Endothelial cell of umbilical vein (primary cell): Measurements from ENCODE around the gene TAF4B. TPM values are rescaled to one million over a fixed set of nuclear protein-coding genes. Genes with fewer than 3 reads are reported as not detected.

Experiments
- BruUV-seq: library from RNA; stranded (reverse); fragments of 400-500 nt; replicated peaks from 2 replicates; lab custom pipeline; 2021; lab: Mats Ljungman, UMichigan
- CTCF ChIA-PET: fragments of 300-600, 350-600 bp; sonication (Branson Sonifier 250); formaldehyde crosslinking; loops from one replicate; lab custom pipeline; 2021; ENCODE audit warnings: antibody characterized with exemption, inconsistent platforms; lab: Charles Lee
- POLR2A ChIA-PET: fragments of 300-600, 350-600 bp; sonication (Branson Sonifier 250); formaldehyde crosslinking; loops from one replicate; lab custom pipeline; 2021; ENCODE audit warnings: antibody characterized with exemption, inconsistent platforms; lab: Charles Lee
- DNase-seq: peaks from one replicate; pipeline ENCODE4 v3.0.0-alpha.2; 2011; ENCODE audit warnings: low read depth, low spot score
- FAIRE-seq: peaks from 2 replicates; lab custom pipeline; 2011; peaks lifted over from hg19 to GRCh38; lab: Jason Lieb, UNC
- H2AFZ ChIP-seq: 2 replicates; pipeline ENCODE4 v1.6.0; 2012; ENCODE audit warnings: low read depth, low read length, control low read depth, inconsistent platforms
- H3K27ac ChIP-seq: 2 replicates; pipeline ENCODE4 v1.5.1; 2011; ENCODE audit warnings: low read depth, mild to moderate bottlenecking, control low read depth, low read length, moderate library complexity; ENCODE audit not compliant: insufficient read depth
- H3K27me3 ChIP-seq, 2 experiments: 2 replicates each; pipeline versions ENCODE4 v1.6.0 to v1.6.1; 2011; ENCODE audit warnings: low read length in 2 of 2, mixed read lengths in 1 of 2; ENCODE audit not compliant: control insufficient read depth in 2 of 2, insufficient read depth in 2 of 2
- H3K36me3 ChIP-seq, 2 experiments: 2 replicates in 1 of 2; 3 replicates in 1 of 2; pipeline ENCODE4 v1.5.1; 2011; ENCODE audit warnings: low read length in 2 of 2, mild to moderate bottlenecking in 1 of 2, moderate library complexity in 1 of 2; ENCODE audit not compliant: control insufficient read depth in 2 of 2, insufficient read depth in 2 of 2; ENCODE audit errors: extremely low read depth in 1 of 2
- H3K4me1 ChIP-seq: 3 replicates; pipeline ENCODE4 v1.5.1; 2011; ENCODE audit warnings: mild to moderate bottlenecking, low read length; ENCODE audit not compliant: control insufficient read depth, insufficient read depth; ENCODE audit errors: extremely low read depth
- H3K4me2 ChIP-seq: 2 replicates; pipeline ENCODE4 v1.6.1; 2011; ENCODE audit warnings: low read length, control low read depth, mixed read lengths; ENCODE audit not compliant: insufficient read depth
- H3K4me3 ChIP-seq, 3 experiments: fragments of 200-600 bp in 1 of 3; sonication (generic), shearing (Covaris generic) in 1 of 3; replicated peaks in 1 of 3; 2 replicates each; pipeline ENCODE4 v1.5.1; 2011 to 2016; ENCODE audit warnings: control low read depth in 3 of 3, low read length in 3 of 3, mild to moderate bottlenecking in 2 of 3, inconsistent platforms in 1 of 3, low read depth in 1 of 3, moderate library complexity in 1 of 3; ENCODE audit not compliant: insufficient read depth in 1 of 3
- H3K79me2 ChIP-seq: 2 replicates; pipeline ENCODE4 v1.6.0; 2012; ENCODE audit warnings: low read length, inconsistent platforms; ENCODE audit not compliant: control insufficient read depth, insufficient read depth
- H3K9ac ChIP-seq: replicated peaks from 2 replicates; pipeline ENCODE3; 2011; ENCODE audit warnings: low read length, control low read depth; ENCODE audit not compliant: insufficient read depth; ENCODE audit errors: extremely low read depth
- H3K9me1 ChIP-seq: replicated peaks from 3 replicates; pipeline ENCODE4 v1.6.0; 2011; ENCODE audit warnings: mild to moderate bottlenecking, low read length; ENCODE audit not compliant: control insufficient read depth, insufficient read depth; ENCODE audit errors: extremely low read depth
- H3K9me3 ChIP-seq: replicated peaks from 2 replicates; pipeline ENCODE4 v1.5.1; 2012; ENCODE audit warnings: low read length, inconsistent platforms; ENCODE audit not compliant: control insufficient read depth, insufficient read depth
- H4K20me1 ChIP-seq: replicated peaks from 2 replicates; pipeline ENCODE3; 2011; ENCODE audit warnings: mild to moderate bottlenecking, low read length; ENCODE audit not compliant: control insufficient read depth, insufficient read depth; ENCODE audit errors: extremely low read depth
- CTCF ChIP-seq, 2 donors: IDR thresholded peaks; 1 replicate in 1 of 2; 2 replicates in 1 of 2; pipeline ENCODE4 v1.5.1; 2011; ENCODE audit warnings: low read length in 2 of 2, mild to moderate bottlenecking in 2 of 2, moderate library complexity in 2 of 2, control low read depth in 1 of 2, inconsistent platforms in 1 of 2, low read depth in 1 of 2; ENCODE audit not compliant: insufficient read depth in 1 of 2; ENCODE audit errors: extremely low read depth in 1 of 2
- EZH2 ChIP-seq: IDR thresholded peaks from 2 replicates; pipeline ENCODE4 v1.6.1; 2012; ENCODE audit warnings: borderline replicate concordance, low read depth, mild to moderate bottlenecking, moderate library complexity, low read length, inconsistent platforms; ENCODE audit not compliant: severe bottlenecking
- FOS ChIP-seq: IDR thresholded peaks from 2 replicates; pipeline ENCODE4 v1.6.1; 2011; ENCODE audit warnings: mild to moderate bottlenecking, low read length, moderate library complexity, borderline replicate concordance; ENCODE audit not compliant: insufficient read depth
- GATA2 ChIP-seq: IDR thresholded peaks from 2 replicates; pipeline ENCODE4 v1.7.0; 2011; ENCODE audit warnings: low read depth, mild to moderate bottlenecking, moderate library complexity, mixed read lengths, low read length; ENCODE audit not compliant: insufficient read length, insufficient read depth
- MAX ChIP-seq: IDR thresholded peaks from 2 replicates; pipeline ENCODE4 v1.6.1; 2011; ENCODE audit not compliant: insufficient read depth, insufficient read length
- MYC ChIP-seq: IDR thresholded peaks from one replicate; pipeline ENCODE4 v1.6.1; 2011; ENCODE audit warnings: mild to moderate bottlenecking, low read depth, low read length
- POLR2A ChIP-seq: IDR thresholded peaks from 2 replicates; pipeline ENCODE4 v1.6.1; 2012; ENCODE audit warnings: low read depth, mild to moderate bottlenecking, control low read depth, low read length
- POLR2AphosphoS5 ChIP-seq: IDR thresholded peaks from 2 replicates; pipeline ENCODE4 v1.6.1; 2012; ENCODE audit warnings: low read depth, mild to moderate bottlenecking, control low read depth, low read length, moderate library complexity; ENCODE audit not compliant: insufficient read depth
- dilution Hi-C: fragments of 300-500 bp; cut with MboI; formaldehyde crosslinking; loops from one replicate; pipeline ENCODE4 v1.15.0; 2019; ENCODE audit warnings: low sequenced_read_pairs; ENCODE audit not compliant: extremely low pct_ligation_motif_present
- intact Hi-C: fragments of 100-400 bp; cut with micrococcal nuclease; formaldehyde crosslinking; loops from one replicate; pipeline ENCODE4 v1.10.0; 2022
- polyA plus RNA-seq, 4 experiments: library from polyadenylated mRNA; depleted of rRNA in 3 of 4; stranded (reverse) in 3 of 4; unstranded in 1 of 4; fragments of >200 nt; gene quantifications; 2 replicates each; pipeline versions ENCODE4 v1.2.1 to v1.2.3, GENCODE V29; 2011 to 2012; ENCODE audit warnings: missing spikeins in 1 of 4
- total RNA-seq: library from RNA; stranded (reverse); gene quantifications from 2 replicates; pipeline ENCODE4 v1.2.3, GENCODE V29; 2021

Gene TAF4B
- total and polyA plus RNA-seq, 2 donors (not counting 3 experiments of a cell fraction or from before 2014, with no cell fraction given) = 0.47 to 2.0 TPM

DNA sequence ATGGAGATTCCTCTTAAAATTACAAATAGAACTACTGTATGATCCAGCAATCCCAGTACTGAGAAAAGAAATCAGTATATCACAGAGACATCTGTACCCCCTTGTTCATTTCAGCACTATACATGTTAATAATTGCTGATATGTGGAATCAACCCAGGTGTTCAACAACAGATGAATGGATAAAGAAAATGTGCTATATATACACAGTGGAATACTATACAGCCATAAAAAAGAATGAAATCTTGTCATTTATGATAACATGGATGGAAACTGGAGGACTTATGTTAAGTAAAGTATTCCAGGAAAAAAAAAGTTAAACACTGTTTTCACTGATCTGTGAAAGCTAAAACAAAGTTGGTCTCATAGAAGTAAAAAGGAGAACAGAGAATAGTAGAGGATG, 124.7 kb downstream of the TAF4B start:
- no peaks in the 10 kb centered on the region for H3K9me1 ChIP-seq
- no peaks in the 10 kb centered on the region for H3K36me3 ChIP-seq
- H3K79me2 ChIP-seq = no peaks in the 10 kb centered on the region
- no peak overlapping the region for H3K9ac ChIP-seq
- H3K27ac ChIP-seq = no peak overlapping the region
- no peak for TF ChIP-seq EZH2
- TF ChIP-seq POLR2A = no peak
- no peak for TF ChIP-seq CTCF (IDR thresholded peaks at IDR 0.05; ENCODE audit: extremely low read depth in 1 of 2, insufficient read depth in 1 of 2, low read depth in 1 of 2, low read length in 2 of 2)
- no peak for TF ChIP-seq POLR2AphosphoS5
- TF ChIP-seq GATA2 = no peak
- TF ChIP-seq MYC = no peak
- no peak for TF ChIP-seq FOS
- no peak for TF ChIP-seq MAX
- dilution Hi-C loops = no loop called here
- H3K4me3 ChIP-seq = no peak overlapping the region
- ChIA-PET CTCF (no interaction called here), POLR2A (no interaction called here)
- DNase-seq (no peak), FAIRE-seq (no peak)
- H3K9me3 ChIP-seq = no peaks in the 10 kb centered on the region
- intact Hi-C loops = no loop called here
- no TSS peak for BruUV-seq
- no peak overlapping the region for H3K4me2 ChIP-seq
- no peaks in the 10 kb centered on the region for H3K4me1 ChIP-seq
- H3K27me3 ChIP-seq = no peaks in the 10 kb centered on the region
- H2AFZ ChIP-seq = no peak overlapping the region
- H4K20me1 ChIP-seq = no peaks in the 10 kb centered on the region
